ENCODE measurements around the gene SACS.

- peak in 3 of 4 experiments; percentile 34 to 54 (median 38) for TF ChIP-seq CTCF (IDR thresholded peaks at IDR 0.05)
- TF ChIP-seq EP300 (IDR thresholded peaks at IDR 0.05) = no peak
These were observed 58.2 kb downstream of the SACS start for GRCh38 chr13:23375001-23375971.

All from gastroesophageal sphincter (tissue), 3 donors.